NCI-H1694 treated with DMSO at 0.1 percent for 48 hours (cell line): ENCODE measurements around the gene KDM5C.
"Not testable (repeated sequence)": the region's sequence is repeated elsewhere in the genome, so short reads cannot be mapped to it uniquely, and the experiment has no call there.

ENCODE experiments used
- DNase-seq: peaks from one replicate; lab custom pipeline; 2025; lab: John Stamatoyannopoulos, UW

KDM5C gene

GRCh38 chrX:53190363-53190960 lies 34.5 kb downstream of the KDM5C start:
- DNase-seq: no peak

DNA sequence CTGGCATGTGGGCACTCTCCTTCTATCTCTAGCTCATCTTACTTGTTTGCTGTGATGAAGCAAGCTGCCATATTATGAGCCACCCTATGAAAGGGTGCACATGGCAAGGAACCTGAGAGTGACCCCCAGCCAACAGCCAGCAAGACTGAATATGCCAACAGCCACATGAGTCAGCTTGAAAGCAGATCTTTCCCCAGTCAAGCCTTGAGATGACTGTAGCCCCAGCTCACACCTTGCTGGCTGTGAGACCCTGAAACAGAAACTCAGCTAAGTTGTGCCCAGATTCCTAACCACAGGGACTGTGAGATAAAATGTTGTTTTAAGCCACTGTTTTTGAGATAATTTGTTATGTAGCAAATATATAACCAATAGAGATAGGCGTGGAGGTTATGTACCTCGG lies 36.2 kb downstream of the KDM5C start:
- DNase-seq: no peak

DNA sequence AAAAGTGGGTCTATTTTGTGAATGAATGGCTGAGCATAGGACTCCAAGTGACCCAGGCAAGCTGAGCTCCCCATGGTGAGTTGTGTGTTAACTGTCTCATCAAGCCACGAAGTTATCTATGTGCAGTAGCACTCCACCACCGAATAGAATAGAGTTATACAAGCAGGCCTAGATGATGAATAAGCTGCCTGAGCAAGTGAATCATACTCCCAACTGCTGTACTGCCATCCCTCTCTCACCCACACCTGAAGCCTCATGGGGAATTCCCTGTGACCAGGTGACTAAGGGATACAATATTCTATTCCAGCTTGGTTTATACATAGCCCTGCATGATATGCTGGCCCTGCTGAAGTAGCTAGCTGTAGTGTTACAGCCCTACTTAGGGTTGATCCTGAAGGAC lies 38.7 kb downstream of the KDM5C start:
- DNase-seq: no peak

DNA sequence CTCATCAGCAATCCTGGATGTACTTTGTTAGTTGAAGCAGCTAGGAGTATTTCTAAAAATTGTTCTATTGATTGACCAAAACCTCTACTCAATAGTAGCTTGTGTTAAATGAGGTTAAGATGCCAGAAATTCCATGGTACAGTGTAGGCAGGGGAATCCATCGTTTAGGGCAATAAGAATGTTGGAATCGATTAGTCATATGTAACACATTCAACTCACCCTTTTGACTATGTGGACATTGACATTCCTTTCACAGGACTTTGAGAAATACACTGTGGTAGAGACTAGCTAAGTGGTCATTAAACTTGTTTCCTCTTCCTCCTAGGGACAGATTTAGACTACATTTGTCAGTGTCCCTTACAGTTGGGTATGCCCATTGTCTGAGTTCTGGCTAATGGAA lies 40.2 kb downstream of the KDM5C start:
- DNase-seq: no peak

DNA sequence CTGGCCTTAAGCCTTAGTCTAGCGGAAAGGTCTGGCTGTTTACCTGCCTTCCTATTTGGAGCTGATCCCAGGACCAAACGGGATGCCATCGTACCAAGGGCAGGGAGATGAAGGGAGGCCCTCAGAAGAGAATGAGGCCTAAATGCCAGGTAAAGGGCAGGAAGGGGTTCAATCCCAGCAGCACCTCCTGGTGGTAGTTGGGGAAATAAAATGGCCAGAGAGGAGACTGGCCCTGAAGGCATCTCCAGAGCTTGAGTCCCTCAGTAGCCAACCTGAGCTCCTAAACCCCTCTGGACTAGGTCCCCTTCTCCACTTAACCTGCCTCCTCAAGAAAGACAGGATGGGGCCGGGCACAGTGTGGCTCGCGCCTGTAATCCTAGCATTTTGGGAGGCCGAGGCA lies 53.7 kb downstream of the KDM5C start:
- DNase-seq: no peak

GRCh38 chrX:53166103-53166502 lies 58.9 kb downstream of the KDM5C start:
- no peak for DNase-seq

GRCh38 chrX:53164566-53164965 lies 60.4 kb downstream of the KDM5C start:
- not testable (repeated sequence) for DNase-seq

DNA sequence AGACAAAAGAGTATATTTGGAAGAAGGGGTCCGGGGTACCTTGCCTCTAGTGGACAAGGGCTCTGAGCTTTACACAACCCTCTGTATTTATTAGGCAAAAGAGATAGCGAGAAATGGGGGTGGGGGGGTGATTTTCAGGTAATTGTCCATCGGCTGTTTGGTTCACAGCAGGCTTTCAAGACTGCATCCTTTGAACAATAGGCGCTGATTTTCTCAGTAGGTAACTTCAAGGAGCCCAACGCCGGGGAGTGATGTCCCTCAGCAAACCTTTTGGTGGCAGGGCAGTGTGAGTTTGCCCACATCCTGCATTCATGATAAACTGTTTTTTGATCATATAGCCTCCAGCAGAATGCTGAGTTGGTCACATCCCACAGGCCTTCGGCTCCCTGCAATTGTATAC lies 61.6 kb downstream of the KDM5C start:
- DNase-seq: no peak

DNA sequence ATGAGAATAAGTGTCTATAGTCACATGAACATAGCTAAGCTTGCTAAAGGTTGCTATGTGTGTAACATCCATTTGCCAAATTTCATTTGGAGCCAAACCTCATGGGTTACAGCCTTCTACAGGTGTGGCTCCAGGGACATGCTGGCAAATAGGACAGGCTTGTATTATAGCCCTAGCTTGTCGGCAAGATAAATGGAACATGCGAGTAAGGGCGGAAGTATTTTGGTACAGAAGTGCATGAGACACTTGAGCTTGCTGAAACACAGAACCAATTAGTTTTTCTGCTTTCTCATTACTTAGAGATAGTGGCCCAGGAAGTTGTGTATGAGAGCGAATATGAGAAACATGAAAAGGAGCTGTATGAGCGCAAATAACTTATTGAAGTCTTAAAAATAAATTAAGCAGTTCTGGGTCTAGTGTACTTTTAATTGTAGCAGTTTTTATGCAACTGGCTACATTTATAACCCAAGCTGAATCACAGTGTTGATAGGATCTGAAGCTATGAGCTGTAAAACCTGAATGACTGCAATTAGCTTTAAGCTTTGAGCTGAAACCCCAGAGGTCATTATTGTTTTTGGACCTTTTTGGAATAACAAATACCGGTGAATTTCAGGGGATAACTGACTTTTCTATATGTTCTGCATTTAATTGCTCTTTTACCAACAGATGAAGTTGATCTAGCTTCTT lies 64.6 kb downstream of the KDM5C start:
- DNase-seq: no peak

- DNase-seq: no peak
Measured at GRCh38 chrX:53159184-53159583, 65.8 kb downstream of the KDM5C start.

GRCh38 chrX:53156207-53156596 lies 68.8 kb downstream of the KDM5C start:
- DNase-seq: no peak

- DNase-seq: no peak
Measured at GRCh38 chrX:53155512-53156206, 69.3 kb downstream of the KDM5C start.

GRCh38 chrX:53153581-53153980 lies 71.4 kb downstream of the KDM5C start:
- no peak for DNase-seq
